ENCODE results near the gene ORAI3. TPM values are rescaled to one million over a fixed set of nuclear protein-coding genes. Genes with fewer than 3 reads are reported as not detected.

The ORAI3 gene
- total and polyA plus RNA-seq, 11 donors = 8.1 to 28.9 (median 11.3) TPM

DNA sequence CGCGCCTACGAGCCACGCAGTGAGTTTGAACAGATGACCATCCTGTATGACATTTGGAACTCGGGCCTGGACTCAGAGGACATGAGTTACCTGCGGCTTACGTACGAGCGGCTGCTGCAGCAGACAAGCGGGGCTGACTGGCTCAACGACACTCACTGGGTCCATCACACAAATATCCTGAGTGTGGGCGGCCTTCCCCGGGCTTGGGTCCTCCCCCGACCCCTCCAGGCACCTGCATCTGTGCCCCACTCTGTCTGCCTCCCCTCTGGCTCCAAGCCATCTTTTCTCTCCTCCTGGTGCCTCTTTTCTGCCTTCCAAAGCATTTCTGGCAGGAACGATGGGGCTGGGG, 31.1 kb downstream of the ORAI3 start:
- H3K4me1 ChIP-seq = peaks cover 0 to 7% (median under 1%) of the 10 kb centered on the region in 12 donors
- no peaks in the 10 kb centered on the region for H3K27me3 ChIP-seq
- H3K36me3 ChIP-seq = peaks cover 0 to 95% (median 72%) of the 10 kb centered on the region in 9 donors
- no peak overlapping the region for H3K27ac ChIP-seq
- TF ChIP-seq, protein P1, sequence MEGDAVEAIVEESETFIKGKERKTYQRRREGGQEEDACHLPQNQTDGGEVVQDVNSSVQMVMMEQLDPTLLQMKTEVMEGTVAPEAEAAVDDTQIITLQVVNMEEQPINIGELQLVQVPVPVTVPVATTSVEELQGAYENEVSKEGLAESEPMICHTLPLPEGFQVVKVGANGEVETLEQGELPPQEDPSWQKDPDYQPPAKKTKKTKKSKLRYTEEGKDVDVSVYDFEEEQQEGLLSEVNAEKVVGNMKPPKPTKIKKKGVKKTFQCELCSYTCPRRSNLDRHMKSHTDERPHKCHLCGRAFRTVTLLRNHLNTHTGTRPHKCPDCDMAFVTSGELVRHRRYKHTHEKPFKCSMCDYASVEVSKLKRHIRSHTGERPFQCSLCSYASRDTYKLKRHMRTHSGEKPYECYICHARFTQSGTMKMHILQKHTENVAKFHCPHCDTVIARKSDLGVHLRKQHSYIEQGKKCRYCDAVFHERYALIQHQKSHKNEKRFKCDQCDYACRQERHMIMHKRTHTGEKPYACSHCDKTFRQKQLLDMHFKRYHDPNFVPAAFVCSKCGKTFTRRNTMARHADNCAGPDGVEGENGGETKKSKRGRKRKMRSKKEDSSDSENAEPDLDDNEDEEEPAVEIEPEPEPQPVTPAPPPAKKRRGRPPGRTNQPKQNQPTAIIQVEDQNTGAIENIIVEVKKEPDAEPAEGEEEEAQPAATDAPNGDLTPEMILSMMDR (IDR thresholded peaks at IDR 0.05) = no peak
- no peak for TF ChIP-seq POLR2A (IDR thresholded peaks at IDR 0.05)
- ATAC-seq (no peak), DNase-seq (no peak)
- intact Hi-C loops (cut with DNase I) = loop anchor here in 9 of 10 donors (5.0 to 10.0 kb wide), 9 partner anchors 95 to 895 kb away; partner anchors contain the start of genes VKORC1 (in 2 of the 9), ZNF843 (in 2 of the 9), ZNF267 (in 1 of the 9) and ZNF646 (in 1 of the 9)
- no peak overlapping the region for H3K4me3 ChIP-seq
- 91 to 93% (median 92%) methylated on average over 10 to 15 of the region's 15 CpGs for WGBS, 4 donors
- no peaks in the 10 kb centered on the region for H3K9me3 ChIP-seq

DNA sequence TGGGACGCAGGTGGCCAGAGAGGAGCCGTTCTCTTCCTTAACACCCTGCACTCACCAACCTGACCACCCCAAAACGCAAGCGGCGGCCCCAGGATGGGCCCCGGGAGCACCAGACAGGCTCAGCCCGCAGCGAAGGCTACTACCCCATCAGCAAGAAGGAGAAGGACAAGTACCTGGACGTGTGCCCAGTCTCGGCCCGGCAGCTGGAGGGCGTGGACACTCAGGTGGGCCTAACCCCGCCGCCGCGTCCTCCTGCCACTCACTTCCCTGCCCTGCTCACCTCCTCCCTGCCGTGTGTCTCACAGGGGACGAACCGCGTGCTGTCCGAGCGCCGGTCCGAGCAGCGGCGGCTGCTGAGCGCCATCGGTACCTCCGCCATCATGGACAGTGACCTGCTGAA, 31.6 kb downstream of the ORAI3 start:
- DNase-seq (no peak), ATAC-seq (no peak)
- TF ChIP-seq POLR2A (IDR thresholded peaks at IDR 0.05) = no peak
- Histone ChIP-seq H3K4me1 (peaks cover 0 to 12% (median 4%) of the 10 kb centered on the region in 12 donors), H3K27me3 (no peaks in the 10 kb centered on the region), H3K27ac (no peak overlapping the region), H3K9me3 (no peaks in the 10 kb centered on the region), H3K4me3 (no peak overlapping the region), H3K36me3 (peaks cover 0 to 90% (median 69%) of the 10 kb centered on the region in 9 donors)
- 86 to 92% (median 86%) methylated on average over 28 to 29 of the region's 29 CpGs for WGBS, 4 donors
- intact Hi-C loops (cut with DNase I) = loop anchor here in 9 of 10 donors (5.0 to 10.0 kb wide), 9 partner anchors 94 to 894 kb away; partner anchors contain the start of genes VKORC1 (in 2 of the 9), ZNF843 (in 2 of the 9), ZNF267 (in 1 of the 9) and ZNF646 (in 1 of the 9)

- Histone ChIP-seq H3K4me1 (peaks cover 0 to 17% (median 9%) of the 10 kb centered on the region in 12 donors), H3K9me3 (no peaks in the 10 kb centered on the region), H3K4me3 (no peak overlapping the region), H3K36me3 (peaks cover 0 to 85% (median 64%) of the 10 kb centered on the region in 9 donors), H3K27me3 (no peaks in the 10 kb centered on the region), H3K27ac (no peak overlapping the region)
- no peak for DNase-seq
- no peak for ATAC-seq
- intact Hi-C loops (cut with DNase I) = loop anchor here in 9 of 10 donors (5.0 to 10.0 kb wide), 9 partner anchors 94 to 894 kb away; partner anchors contain the start of genes VKORC1 (in 2 of the 9), ZNF843 (in 2 of the 9), ZNF267 (in 1 of the 9) and ZNF646 (in 1 of the 9)
- WGBS, 4 donors = 87 to 97% (median 93%) methylated on average over 11 to 14 of the region's 14 CpGs
- TF ChIP-seq, protein P1 (IDR thresholded peaks at IDR 0.05) = no peak
- TF ChIP-seq POLR2A (IDR thresholded peaks at IDR 0.05) = no peak
Measured at GRCh38 chr16:30980959-30981358, 32.1 kb downstream of the ORAI3 start.

DNA sequence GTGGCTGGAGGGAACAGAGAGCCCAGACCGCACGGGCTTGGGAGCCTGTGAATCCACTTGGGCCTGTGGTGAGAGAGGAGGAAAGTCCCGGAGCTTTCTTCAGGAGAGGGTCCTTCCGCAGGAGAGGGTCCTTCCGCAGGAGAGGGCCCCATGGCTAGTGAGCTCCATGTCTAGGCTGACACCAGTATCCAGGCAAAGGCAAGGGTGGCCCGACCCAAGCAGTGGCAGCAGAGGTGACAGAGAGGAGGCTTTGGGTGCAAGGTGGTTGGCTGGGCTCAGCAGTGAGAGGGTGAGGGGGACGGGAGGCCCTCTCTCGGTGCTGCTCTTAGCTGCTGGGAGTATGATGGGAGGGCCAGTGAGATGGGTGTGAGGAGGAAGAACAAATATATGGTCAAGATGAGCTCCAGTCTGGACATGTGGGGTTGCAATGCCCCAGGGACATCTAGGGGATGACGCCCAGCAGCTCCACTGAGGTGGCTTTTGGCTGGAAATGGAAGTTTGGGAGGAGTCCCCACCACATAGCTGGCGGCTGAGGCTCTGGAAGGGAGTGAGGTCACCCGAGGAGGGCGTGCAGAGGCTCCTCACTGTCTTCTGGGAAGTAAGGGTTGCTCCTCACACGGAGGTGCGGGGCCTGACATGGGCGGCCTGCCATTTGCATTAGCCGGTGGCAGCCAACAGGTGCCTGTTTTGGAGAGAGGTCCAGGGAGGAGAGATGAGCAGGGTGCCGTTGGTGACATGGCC, 33.9 kb downstream of the ORAI3 start:
- Histone ChIP-seq H3K27me3 (no peaks in the 10 kb centered on the region), H3K9me3 (no peaks in the 10 kb centered on the region), H3K36me3 (peaks cover 0 to 76% (median 48%) of the 10 kb centered on the region in 9 donors), H3K27ac (peak overlapping the region in 1 of 12 donors; percentile 43), H3K4me3 (no peak overlapping the region), H3K4me1 (peaks cover 0 to 21% (median 11%) of the 10 kb centered on the region in 12 donors)
- DNase-seq (peak in 1 of 5 donors; percentile 55), ATAC-seq (peak in 3 of 4 donors; percentile 2 to 9 (median 7))
- TF ChIP-seq, protein P1 (IDR thresholded peaks at IDR 0.05) = no peak
- TF ChIP-seq POLR2A (IDR thresholded peaks at IDR 0.05) = no peak
- intact Hi-C loops (cut with DNase I) = loop anchor here in 9 of 10 donors (5.0 to 10.0 kb wide), 9 partner anchors 92 to 892 kb away; partner anchors contain the start of genes VKORC1 (in 2 of the 9), ZNF843 (in 2 of the 9), ZNF267 (in 1 of the 9) and ZNF646 (in 1 of the 9)
- 72 to 81% (median 78%) methylated on average over 16 to 17 of the region's 17 CpGs for WGBS, 4 donors
